H1 (cell line): ENCODE data around the gene INPP5B. TPM values are rescaled to one million over a fixed set of nuclear protein-coding genes. Genes with fewer than 3 reads are reported as not detected.

Experiments used
- ATF3 ChIP-seq: IDR thresholded peaks from 2 replicates; pipeline ENCODE4 v1.6.1; 2011; ENCODE audit warnings: low read depth, mild to moderate bottlenecking, low read length; ENCODE audit not compliant: insufficient read depth
- CBX5 ChIP-seq: fragments of 300-800, 300-1000 bp; sonication (generic); IDR thresholded peaks from 2 replicates; pipeline ENCODE4 v1.7.1; 2016; ENCODE audit warnings: antibody characterized with exemption, low read length, low read depth
- CEBPB ChIP-seq: IDR thresholded peaks from 2 replicates; pipeline ENCODE4 v1.6.1; 2012; ENCODE audit warnings: low read depth, low read length
- CREB1 ChIP-seq: IDR thresholded peaks from 2 replicates; pipeline ENCODE4 v1.6.1; 2012; ENCODE audit warnings: inconsistent platforms
- RFX5 ChIP-seq: IDR thresholded peaks from 2 replicates; pipeline ENCODE4 v1.6.1; 2011; ENCODE audit warnings: low read depth, low read length, improper control_type of control experiment, borderline replicate concordance
- SP1 ChIP-seq: IDR thresholded peaks from 2 replicates; pipeline ENCODE4 v1.6.1; 2011; ENCODE audit warnings: low read depth, low read length
- SP2 ChIP-seq: IDR thresholded peaks from 2 replicates; pipeline ENCODE4 v1.6.1; 2012; ENCODE audit warnings: mild to moderate bottlenecking, low read length, inconsistent platforms
- SUZ12 ChIP-seq: fragments of 200-600 bp; sonication (generic); IDR thresholded peaks from 2 replicates; pipeline ENCODE4 v1.6.1; 2012; ENCODE audit warnings: mild to moderate bottlenecking, inconsistent platforms, low read length, moderate library complexity, mixed read lengths
- TAF1 ChIP-seq: IDR thresholded peaks from 2 replicates; pipeline ENCODE4 v1.6.1; 2011; ENCODE audit warnings: mild to moderate bottlenecking, low read depth, low read length
- USF2 ChIP-seq: IDR thresholded peaks from 2 replicates; pipeline ENCODE4 v1.6.1; 2011; ENCODE audit warnings: low read length, improper control_type of control experiment
- polyA plus RNA-seq, 7 experiments: library from polyadenylated mRNA; depleted of rRNA in 3 of 7; stranded (reverse) in 5 of 7; unstranded in 2 of 7; fragments of >200 nt in 5 of 7; fragments of 200-250 nt in 2 of 7; gene quantifications; 1 replicate in 5 of 7; 2 replicates in 1 of 7; 4 replicates in 1 of 7; pipeline versions ENCODE4 v1.2.1 to v1.2.3, GENCODE V29; 2011 to 2013; ENCODE audit warnings: missing spikeins in 2 of 7, mixed read lengths in 2 of 7
- total RNA-seq: library from RNA; stranded (reverse); fragmentation: NEBNext Ultra II Directional; extraction: Animal tissue kit (Norgen Biotek cat#: 25700); gene quantifications from 2 replicates; pipeline ENCODE4 v1.2.1, GENCODE V29; 2021

The INPP5B gene
- total and polyA plus RNA-seq, 2 of the 8 experiments (the other 6 are each of a cell fraction or from before 2014, with no cell fraction given), result 14.0 to 23.7 TPM

- TF ChIP-seq SP2 (no peak), ATF3 (no peak), TAF1 (peak; percentile 32; the same call in 1 of the 2 replicates), SUZ12 (no peak), CBX5 (no peak), CREB1 (peak; percentile 75), RFX5 (no peak), USF2 (peak; percentile 62), SP1 (no peak), CEBPB (no peak; the same call in 1 of the 2 replicates)
Observed at GRCh38 chr1:37946703-37947360, at the start of gene INPP5B (continued).
